Measurements from ENCODE around the gene SLITRK3.

Gene SLITRK3

GRCh38 chr3:165188452-165188851 lies 7.7 kb downstream of the SLITRK3 start:
- no peak overlapping the region for H3K4me3 ChIP-seq (ENCODE audit: low read depth, low read length)
- TF ChIP-seq, protein P1, sequence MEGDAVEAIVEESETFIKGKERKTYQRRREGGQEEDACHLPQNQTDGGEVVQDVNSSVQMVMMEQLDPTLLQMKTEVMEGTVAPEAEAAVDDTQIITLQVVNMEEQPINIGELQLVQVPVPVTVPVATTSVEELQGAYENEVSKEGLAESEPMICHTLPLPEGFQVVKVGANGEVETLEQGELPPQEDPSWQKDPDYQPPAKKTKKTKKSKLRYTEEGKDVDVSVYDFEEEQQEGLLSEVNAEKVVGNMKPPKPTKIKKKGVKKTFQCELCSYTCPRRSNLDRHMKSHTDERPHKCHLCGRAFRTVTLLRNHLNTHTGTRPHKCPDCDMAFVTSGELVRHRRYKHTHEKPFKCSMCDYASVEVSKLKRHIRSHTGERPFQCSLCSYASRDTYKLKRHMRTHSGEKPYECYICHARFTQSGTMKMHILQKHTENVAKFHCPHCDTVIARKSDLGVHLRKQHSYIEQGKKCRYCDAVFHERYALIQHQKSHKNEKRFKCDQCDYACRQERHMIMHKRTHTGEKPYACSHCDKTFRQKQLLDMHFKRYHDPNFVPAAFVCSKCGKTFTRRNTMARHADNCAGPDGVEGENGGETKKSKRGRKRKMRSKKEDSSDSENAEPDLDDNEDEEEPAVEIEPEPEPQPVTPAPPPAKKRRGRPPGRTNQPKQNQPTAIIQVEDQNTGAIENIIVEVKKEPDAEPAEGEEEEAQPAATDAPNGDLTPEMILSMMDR (IDR thresholded peaks at IDR 0.05; ENCODE audit: low read depth, low read length), result no peak

DNA sequence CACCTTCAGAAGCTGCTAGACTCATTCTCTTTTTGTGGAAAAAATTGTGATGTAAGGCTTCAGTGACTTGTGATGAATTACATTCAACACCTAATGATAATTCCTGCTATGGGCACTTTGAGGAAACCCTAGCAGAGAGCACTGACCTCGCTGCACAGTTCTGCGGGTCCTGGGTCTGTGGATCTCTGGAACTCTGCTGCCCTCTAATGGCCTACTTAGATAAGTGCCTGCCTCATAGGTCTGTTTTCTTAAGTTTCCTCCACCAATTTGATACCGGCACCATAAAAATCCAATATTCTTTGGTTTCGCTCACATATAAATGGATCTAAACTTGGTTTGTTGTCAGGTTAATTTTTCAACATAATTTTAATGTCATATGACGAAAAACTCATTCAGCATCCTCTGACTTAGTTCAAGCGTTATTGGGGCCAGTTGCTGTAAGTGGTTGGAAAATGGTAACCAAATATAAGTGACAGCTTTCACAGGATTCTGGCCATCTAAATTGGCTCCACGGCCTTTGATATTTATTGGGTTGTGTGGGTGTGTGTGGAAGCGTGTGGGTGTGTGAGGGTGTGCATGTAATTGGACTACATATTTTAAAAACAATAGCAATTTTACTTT lies 10.4 kb downstream of the SLITRK3 start:
- H3K4me3 ChIP-seq (ENCODE audit: low read depth, low read length), result no peak overlapping the region
- TF ChIP-seq, protein P1 (IDR thresholded peaks at IDR 0.05; ENCODE audit: low read depth, low read length), result peak; percentile 63

GRCh38 chr3:165181556-165181955 lies 14.6 kb downstream of the SLITRK3 start:
- TF ChIP-seq, protein P1 (IDR thresholded peaks at IDR 0.05; ENCODE audit: low read depth, low read length), result no peak
- H3K4me3 ChIP-seq (ENCODE audit: low read depth, low read length), result no peak overlapping the region

DNA sequence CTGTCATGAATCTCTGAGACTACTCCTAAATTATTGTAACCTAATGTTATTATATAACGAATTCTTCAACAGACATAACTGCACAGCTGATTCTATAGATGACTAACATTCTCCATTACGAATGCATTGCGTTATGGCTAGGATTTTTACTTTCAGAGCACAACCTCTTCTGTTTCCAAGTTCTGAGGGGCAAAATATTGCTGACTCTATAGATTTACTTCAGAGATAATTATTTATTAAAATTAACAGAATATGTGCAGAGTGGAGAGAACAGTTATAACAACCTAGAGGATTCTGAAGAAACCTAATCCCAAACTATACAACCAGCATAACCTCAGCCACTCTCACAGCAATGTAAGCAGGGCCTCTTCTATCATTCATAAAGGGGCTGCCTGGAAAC lies 25.9 kb downstream of the SLITRK3 start:
- TF ChIP-seq, protein P1 (IDR thresholded peaks at IDR 0.05; ENCODE audit: low read depth, low read length), result no peak

GRCh38 chr3:165169368-165169767 lies 26.8 kb downstream of the SLITRK3 start:
- TF ChIP-seq, protein P1 (IDR thresholded peaks at IDR 0.05; ENCODE audit: low read depth, low read length), result no peak
- no peak overlapping the region for H3K4me3 ChIP-seq (ENCODE audit: low read depth, low read length)

More for the DNA sequence above, 25.9 kb downstream of the SLITRK3 start:
- H3K4me3 ChIP-seq (ENCODE audit: low read depth, low read length), result no peak overlapping the region

- TF ChIP-seq, protein P1 (IDR thresholded peaks at IDR 0.05; ENCODE audit: low read depth, low read length), result no peak
These were observed 33.3 kb downstream of the SLITRK3 start for GRCh38 chr3:165162883-165163282.

GRCh38 chr3:165159760-165160421 lies 36.3 kb downstream of the SLITRK3 start:
- TF ChIP-seq, protein P1 (IDR thresholded peaks at IDR 0.05; ENCODE audit: low read depth, low read length), result no peak

More at GRCh38 chr3:165162883-165163282, 33.3 kb downstream of the SLITRK3 start:
- H3K4me3 ChIP-seq (ENCODE audit: low read depth, low read length), result no peak overlapping the region

More at GRCh38 chr3:165159760-165160421, 36.3 kb downstream of the SLITRK3 start:
- H3K4me3 ChIP-seq (ENCODE audit: low read depth, low read length), result no peak overlapping the region

Measured in WI38 (cell line).